Erythroblast (primary cell): ENCODE measurements around the gene CAPN8.

Experiments used
- GATA1 ChIP-seq: IDR thresholded peaks from 2 replicates; pipeline ENCODE4 v1.6.1; 2011; ENCODE audit warnings: low read depth, mild to moderate bottlenecking, control low read depth, low read length, moderate library complexity
- POLR2A ChIP-seq: IDR thresholded peaks from 2 replicates; pipeline ENCODE4 v1.6.1; 2011; ENCODE audit warnings: mild to moderate bottlenecking, low read length

- no peak for TF ChIP-seq POLR2A
- no peak for TF ChIP-seq GATA1
These were observed 44.1 kb upstream of the CAPN8 start for GRCh38 chr1:223709598-223709997.
